SH-SY5Y (cell line): ENCODE data around the gene SELENOO.

Experiments
- GATA2 ChIP-seq: IDR thresholded peaks from 2 replicates; pipeline ENCODE4 v1.6.1; 2011; ENCODE audit warnings: mild to moderate bottlenecking, low read depth, low read length
- GATA3 ChIP-seq: IDR thresholded peaks from 2 replicates; pipeline ENCODE4 v1.6.1; 2011; ENCODE audit warnings: low read depth, mild to moderate bottlenecking, low read length, moderate library complexity

GRCh38 chr22:50174382-50175190, 26.2 kb upstream of the SELENOO start:
- TF ChIP-seq GATA2 (no peak), GATA3 (no peak)
